CD14-positive monocyte (primary cell): ENCODE data around the gene GMDS. TPM values are rescaled to one million over a fixed set of nuclear protein-coding genes. Genes with fewer than 3 reads are reported as not detected.

Experiments used
- DNase-seq, 3 donors: peaks; one replicate each; pipeline ENCODE4 v3.0.0-alpha.2; 2011 to 2022
- H2AFZ ChIP-seq: 2 replicates; pipeline ENCODE4 v1.6.0; 2012; ENCODE audit warnings: mild to moderate bottlenecking, low read depth, low read length, inconsistent platforms; ENCODE audit not compliant: insufficient read depth, poor library complexity, severe bottlenecking
- H3K27ac ChIP-seq, 2 donors: 1 replicate in 1 of 2; 2 replicates in 1 of 2; pipeline ENCODE4 v1.5.1; 2012 to 2013; ENCODE audit warnings: low read length in 2 of 2, control low read depth in 1 of 2, inconsistent platforms in 1 of 2, low read depth in 1 of 2, mild to moderate bottlenecking in 1 of 2
- H3K27me3 ChIP-seq, 2 donors: one replicate each; pipeline versions ENCODE4 v1.6.0 to v1.6.1; 2011 to 2013; ENCODE audit warnings: low read length in 2 of 2; ENCODE audit not compliant: control insufficient read depth in 2 of 2, insufficient read depth in 2 of 2
- H3K36me3 ChIP-seq, 2 donors: replicated peaks in 1 of 2; 1 replicate in 1 of 2; 2 replicates in 1 of 2; pipeline versions ENCODE4 v1.5.1 to v1.6.1; 2012 to 2013; ENCODE audit warnings: low read length in 2 of 2, control low read depth in 1 of 2, inconsistent platforms in 1 of 2, mild to moderate bottlenecking in 1 of 2; ENCODE audit not compliant: insufficient read depth in 2 of 2, control insufficient read depth in 1 of 2
- H3K4me1 ChIP-seq, 2 donors: 1 replicate in 1 of 2; 2 replicates in 1 of 2; pipeline versions ENCODE4 v1.5.1 to v1.6.1; 2012 to 2013; ENCODE audit warnings: low read length in 2 of 2, control low read depth in 1 of 2, inconsistent platforms in 1 of 2, mild to moderate bottlenecking in 1 of 2, moderate library complexity in 1 of 2; ENCODE audit not compliant: insufficient read depth in 2 of 2, control insufficient read depth in 1 of 2
- H3K4me2 ChIP-seq: replicated peaks from 2 replicates; pipeline ENCODE3; 2012; ENCODE audit warnings: low read length, moderate library complexity, mild to moderate bottlenecking; ENCODE audit not compliant: poor library complexity, severe bottlenecking; ENCODE audit errors: extremely low read depth
- H3K4me3 ChIP-seq, 3 experiments: fragments of 200-600 bp in 1 of 3; sonication (generic) in 1 of 3; replicated peaks in 1 of 3; 1 replicate in 2 of 3; 2 replicates in 1 of 3; pipeline ENCODE4 v1.5.1; 2011 to 2013; ENCODE audit warnings: low read length in 3 of 3, mild to moderate bottlenecking in 3 of 3, control low read depth in 2 of 3, low read depth in 2 of 3, inconsistent platforms in 1 of 3, moderate library complexity in 1 of 3
- H3K79me2 ChIP-seq: 2 replicates; pipeline ENCODE4 v1.6.0; 2012; ENCODE audit warnings: mild to moderate bottlenecking, control low read depth, inconsistent platforms, low read length, moderate library complexity; ENCODE audit not compliant: insufficient read depth
- H3K9ac ChIP-seq: 2 replicates; pipeline ENCODE4 v1.6.0; 2017; ENCODE audit warnings: low read length, mild to moderate bottlenecking; ENCODE audit not compliant: insufficient read depth, poor library complexity, severe bottlenecking
- H3K9me3 ChIP-seq, 2 donors: replicated peaks in 1 of 2; 1 replicate in 1 of 2; 2 replicates in 1 of 2; pipeline versions ENCODE4 v1.5.1 to v1.6.1; 2012 to 2013; ENCODE audit warnings: low read length in 2 of 2, control low read depth in 1 of 2; ENCODE audit not compliant: control insufficient read depth in 1 of 2, insufficient read depth in 1 of 2
- H4K20me1 ChIP-seq: 2 replicates; pipeline ENCODE4 v1.6.0; 2012; ENCODE audit warnings: mild to moderate bottlenecking, low read length, control low read depth, moderate library complexity; ENCODE audit not compliant: insufficient read depth
- H3K27ac Mint-ChIP-seq, 7 donors: one replicate each; pipeline ENCODE4 v1.8.0; 2020; ENCODE audit warnings: mild to moderate bottlenecking in 7 of 7, mixed read lengths in 7 of 7, moderate library complexity in 6 of 7, inconsistent platforms in 2 of 7
- H3K27me3 Mint-ChIP-seq, 3 donors: one replicate each; pipeline ENCODE4 v1.8.0; 2021 to 2022; ENCODE audit warnings: low read depth in 3 of 3, mild to moderate bottlenecking in 3 of 3, mixed read lengths in 3 of 3, moderate library complexity in 3 of 3, inconsistent platforms in 1 of 3
- H3K36me3 Mint-ChIP-seq, 2 donors: one replicate each; pipeline ENCODE4 v1.8.0; 2020; ENCODE audit warnings: mixed read lengths in 2 of 2, inconsistent platforms in 1 of 2, mild to moderate bottlenecking in 1 of 2
- H3K4me1 Mint-ChIP-seq: one replicate; pipeline ENCODE4 v1.8.0; 2020; ENCODE audit warnings: mild to moderate bottlenecking, mixed read lengths
- H3K4me3 Mint-ChIP-seq, 2 donors: one replicate each; pipeline ENCODE4 v1.8.0; 2020; ENCODE audit warnings: mild to moderate bottlenecking in 2 of 2, mixed read lengths in 2 of 2, moderate library complexity in 1 of 2
- H3K9me3 Mint-ChIP-seq, 7 donors: one replicate each; pipeline ENCODE4 v1.8.0; 2020 to 2022; ENCODE audit warnings: mixed read lengths in 7 of 7, mild to moderate bottlenecking in 6 of 7, moderate library complexity in 6 of 7, inconsistent platforms in 2 of 7
- CTCF ChIP-seq: fragments of 200-600 bp; IDR thresholded peaks from one replicate; pipeline ENCODE4 v1.8.0; 2022; ENCODE audit warnings: antibody characterized with exemption, mild to moderate bottlenecking
- WGBS: methylation state at CpG from one replicate; pipeline ENCODE4 v1.1.5; 2013; ENCODE audit warnings: missing lambda C conversion rate; ENCODE audit not compliant: insufficient coverage; 5-methylcytosine and 5-hydroxymethylcytosine counted together
- intact Hi-C, 2 donors: fragments of 100-400 bp; cut with micrococcal nuclease; formaldehyde crosslinking; loops; one replicate each; pipeline versions ENCODE4 v1.15.0 to v1.15.1; 2023
- polyA plus RNA-seq, 3 donors: library from polyadenylated mRNA; depleted of rRNA in 1 of 3; unstranded in 2 of 3; stranded (reverse) in 1 of 3; fragments of 300-500 nt in 2 of 3; fragments of >200 nt in 1 of 3; fragmentation: Illumina TruSeq in 2 of 3; gene quantifications; 1 replicate in 2 of 3; 2 replicates in 1 of 3; pipeline ENCODE4 v1.2.3, GENCODE V29; 2012 to 2021

The GMDS gene
- polyA plus RNA-seq, 3 donors = 10.5 to 19.9 (median 17.6) TPM

- H3K4me3 Mint-ChIP-seq = no peak overlapping the region
- no peaks in the 10 kb centered on the region for H3K27me3 Mint-ChIP-seq
- intact Hi-C loops = no loop called here
- Histone ChIP-seq H3K27me3 (no peaks in the 10 kb centered on the region), H3K27ac (no peak overlapping the region), H2AFZ (no peak overlapping the region), H3K9me3 (no peaks in the 10 kb centered on the region), H3K9ac (no peak overlapping the region), H3K4me1 (no peaks in the 10 kb centered on the region), H3K4me3 (no peak overlapping the region), H4K20me1 (no peaks in the 10 kb centered on the region), H3K4me2 (no peak overlapping the region), H3K36me3 (no peaks in the 10 kb centered on the region), H3K79me2 (no peaks in the 10 kb centered on the region)
- WGBS = 100% methylated on average over 1 of the region's 7 CpGs
- DNase-seq = no peak
- TF ChIP-seq CTCF = no peak
- H3K9me3 Mint-ChIP-seq = no peaks in the 10 kb centered on the region
- H3K4me1 Mint-ChIP-seq = no peaks in the 10 kb centered on the region
- H3K36me3 Mint-ChIP-seq = peaks cover 5 to 14% of the 10 kb centered on the region in 2 donors
- no peak overlapping the region for H3K27ac Mint-ChIP-seq
Measured at GRCh38 chr6:2117447-2117846, 128.0 kb downstream of the GMDS start.

- no peaks in the 10 kb centered on the region for H3K27me3 Mint-ChIP-seq
- no peak overlapping the region for H2AFZ ChIP-seq
- no peak overlapping the region for H3K27ac Mint-ChIP-seq
- H4K20me1 ChIP-seq = no peaks in the 10 kb centered on the region
- no peak overlapping the region for H3K4me2 ChIP-seq
- intact Hi-C loops = no loop called here
- no peaks in the 10 kb centered on the region for H3K9me3 ChIP-seq
- H3K9me3 Mint-ChIP-seq = no peaks in the 10 kb centered on the region
- no peak overlapping the region for H3K4me3 Mint-ChIP-seq
- H3K4me3 ChIP-seq = no peak overlapping the region
- H3K36me3 Mint-ChIP-seq = peaks cover 5 to 12% of the 10 kb centered on the region in 2 donors
- no peaks in the 10 kb centered on the region for H3K4me1 Mint-ChIP-seq
- 85% methylated on average over 2 of the region's 2 CpGs for WGBS
- DNase-seq = no peak
- H3K9ac ChIP-seq = no peak overlapping the region
- H3K27ac ChIP-seq = no peak overlapping the region
- no peaks in the 10 kb centered on the region for H3K27me3 ChIP-seq
- no peaks in the 10 kb centered on the region for H3K79me2 ChIP-seq
- TF ChIP-seq CTCF = no peak
- H3K36me3 ChIP-seq = no peaks in the 10 kb centered on the region
- no peaks in the 10 kb centered on the region for H3K4me1 ChIP-seq
Measured at GRCh38 chr6:2116496-2116895, 128.9 kb downstream of the GMDS start.
